Glomerular endothelial cell (primary cell): ENCODE data around the gene PTPMT1. TPM values are rescaled to one million over a fixed set of nuclear protein-coding genes. Genes with fewer than 3 reads are reported as not detected.
A peak's percentile ranks its signal among the peaks of the same experiment; 100 is the strongest.

Source experiments
- DNase-seq: peaks from one replicate; pipeline ENCODE4 v3.0.0-alpha.2; 2011; ENCODE audit warnings: low read depth, low spot score; ENCODE audit errors: extremely low read depth
- total RNA-seq: library from RNA; depleted of rRNA; stranded (reverse); fragments of >200 nt; gene quantifications from 2 replicates; pipeline ENCODE4 v1.2.3, GENCODE V29; 2015

PTPMT1 gene
- total RNA-seq, 1 donor from 2014 or later, result 126 TPM

DNA sequence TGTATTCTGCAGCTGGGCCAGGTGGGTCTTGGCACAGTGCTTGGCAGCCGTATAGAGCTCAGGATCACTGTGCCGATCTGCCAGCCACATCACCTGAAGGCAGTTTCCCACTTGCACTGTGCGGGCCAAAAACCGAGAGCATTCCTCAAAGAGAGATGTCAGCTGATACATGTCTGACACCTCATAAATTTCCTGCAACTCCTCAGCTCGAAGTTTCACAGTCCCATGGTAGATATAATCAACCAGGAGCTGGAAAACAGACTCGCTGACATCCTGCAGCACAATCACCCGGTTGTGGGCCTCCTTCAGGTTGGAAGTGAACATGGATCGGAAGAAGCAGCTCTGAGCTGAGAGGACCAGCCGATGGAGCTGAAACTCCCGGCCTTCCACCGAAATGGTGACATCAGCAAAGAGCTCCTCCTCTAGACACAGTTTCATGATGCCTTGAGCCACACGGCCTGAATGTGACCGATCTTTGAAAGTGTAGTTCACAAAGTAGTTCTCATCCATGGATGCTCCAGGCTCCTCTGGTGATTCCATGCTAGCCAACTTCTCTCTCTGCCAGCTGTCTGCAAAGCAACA lies 12.2 kb downstream of the PTPMT1 start:
- DNase-seq, result no peak

DNA sequence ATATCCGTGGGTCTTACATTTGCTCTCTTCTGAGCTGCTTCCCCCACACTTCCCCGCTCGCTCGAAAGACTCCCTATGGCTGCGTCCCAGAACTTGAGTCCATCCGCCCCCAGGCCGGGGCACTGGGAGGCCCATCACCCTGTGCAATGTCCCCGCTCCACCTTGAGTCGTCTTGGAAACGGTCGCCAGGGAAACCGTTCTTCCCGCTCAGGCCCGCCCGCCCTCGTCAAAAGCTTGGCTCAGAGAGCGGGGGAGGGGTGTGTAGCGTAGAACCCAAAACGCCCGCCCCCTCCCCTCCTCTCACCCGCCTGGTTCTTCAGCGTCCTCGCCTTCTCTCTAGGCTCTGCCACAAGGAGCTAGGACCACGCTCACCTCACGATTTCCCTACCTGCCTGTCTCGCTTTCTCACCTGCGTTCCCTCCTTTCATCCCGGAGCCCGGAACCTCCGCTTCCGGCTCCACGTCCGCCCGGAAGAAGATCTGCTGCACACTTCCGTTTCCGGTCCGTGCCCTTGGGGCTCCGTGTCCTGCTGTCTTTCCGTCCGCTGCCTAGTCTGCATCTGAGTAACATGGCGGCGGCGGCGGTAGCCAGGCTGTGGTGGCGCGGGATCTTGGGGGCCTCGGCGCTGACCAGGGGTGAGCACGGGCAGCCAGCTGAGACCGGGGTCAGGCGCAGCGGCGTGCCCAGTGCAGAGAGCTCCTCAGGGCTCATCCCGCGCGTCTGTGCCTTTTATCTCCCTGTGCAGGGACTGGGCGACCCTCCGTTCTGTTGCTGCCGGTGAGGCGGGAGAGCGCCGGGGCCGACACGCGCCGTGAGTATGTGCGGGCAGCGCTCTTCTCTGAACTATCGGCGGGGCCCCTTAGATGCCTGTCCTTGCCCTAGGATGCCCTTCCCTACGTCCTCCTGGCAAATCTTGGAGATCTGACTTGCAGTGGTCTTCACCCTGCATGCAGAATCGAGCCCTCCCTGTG lies 13.4 kb downstream of the PTPMT1 start, which contains the start of the genes KBTBD4 and NDUFS3:
TSS of gene KBTBD4 (minus strand) at position 447 of the 971 bp plus-strand sequence. CDS start at position 428, 19 bp downstream.
TSS of gene NDUFS3 (plus strand) at position 551 of the 971 bp plus-strand sequence. CDS start at position 569, 18 bp downstream.
- peak; percentile 41 for DNase-seq

DNA sequence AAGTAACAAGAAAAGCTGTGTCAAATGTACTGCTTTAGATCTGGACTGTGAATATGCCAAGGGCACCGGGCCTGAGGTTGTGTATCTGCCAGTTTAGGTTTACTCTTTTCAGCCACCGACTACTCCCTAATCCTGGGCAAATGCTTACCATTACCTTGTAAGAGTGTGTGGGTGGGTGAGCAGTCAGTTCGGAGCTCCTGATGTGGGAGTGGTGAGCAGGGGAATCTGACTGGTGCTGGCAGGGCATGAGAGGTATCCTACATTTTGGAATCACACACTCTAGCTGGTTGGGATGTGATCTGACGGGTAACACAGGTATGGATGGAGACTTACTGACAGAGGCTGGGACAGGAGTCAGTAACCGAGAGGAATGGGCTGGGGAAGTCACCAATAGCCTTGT lies 18.4 kb downstream of the PTPMT1 start:
- no peak for DNase-seq

- DNase-seq, result no peak
These were observed 20.9 kb downstream of the PTPMT1 start, which contains the start of gene FAM180B for GRCh38 chr11:47586098-47586855. Gene FAM180B, plus strand, starts transcription at chr11:47586678. Its CDS starts 91 bp downstream, at chr11:47586769.

GRCh38 chr11:47587039-47587716 lies 21.8 kb downstream of the PTPMT1 start:
- no peak for DNase-seq

DNA sequence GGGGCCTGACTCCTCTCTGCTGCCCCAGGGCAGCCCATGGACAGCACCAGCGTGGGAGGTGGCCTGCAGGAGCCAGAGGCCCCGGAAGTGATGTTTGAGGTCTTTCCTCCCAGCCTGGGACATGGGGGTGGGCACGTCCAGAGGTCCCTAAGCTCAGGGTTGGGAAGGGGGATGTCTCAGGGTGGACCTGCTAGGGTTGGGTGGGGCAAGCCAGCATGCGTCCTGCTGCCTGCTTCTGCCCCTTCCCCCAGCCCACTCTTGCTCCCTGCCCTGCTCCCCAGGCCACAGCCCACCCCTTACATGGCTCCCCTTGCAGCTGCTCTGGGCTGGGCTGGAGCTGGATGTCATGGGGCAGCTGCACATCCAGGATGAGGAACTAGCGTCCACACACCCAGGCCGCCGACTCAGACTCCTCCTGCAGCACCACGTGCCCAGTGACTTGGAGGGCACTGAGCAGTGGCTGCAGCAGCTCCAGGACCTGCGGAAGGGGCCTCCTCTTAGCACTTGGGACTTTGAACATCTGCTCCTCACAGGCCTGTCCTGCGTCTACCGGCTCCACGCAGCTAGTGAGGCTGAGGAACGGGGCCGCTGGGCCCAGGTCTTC lies 22.4 kb downstream of the PTPMT1 start:
- DNase-seq, result no peak

GRCh38 chr11:47589118-47589517 lies 23.7 kb downstream of the PTPMT1 start:
- no peak for DNase-seq

DNA sequence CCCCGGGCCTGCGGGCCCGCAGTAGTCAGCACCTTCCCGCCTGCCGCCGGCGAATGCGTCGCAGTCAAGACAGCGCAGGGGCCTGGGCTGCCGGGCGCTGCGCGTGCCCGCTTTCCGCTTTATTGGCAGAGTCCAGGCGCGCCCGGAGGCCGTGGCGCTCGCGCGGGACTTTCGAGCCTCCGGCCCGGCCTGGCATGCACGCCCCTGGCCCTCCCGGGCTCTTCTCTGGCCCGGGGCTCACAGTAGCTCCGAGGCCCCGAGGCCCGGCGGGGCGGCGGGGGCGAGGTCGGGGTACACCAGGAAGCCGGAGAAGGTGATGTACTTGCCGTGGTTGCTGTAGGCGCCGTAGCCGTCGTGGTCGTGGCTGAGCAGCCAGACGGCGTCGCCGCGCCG lies 24.2 kb downstream of the PTPMT1 start:
- DNase-seq, result no peak

- DNase-seq, result no peak
These were observed 24.8 kb downstream of the PTPMT1 start for GRCh38 chr11:47589977-47590861.

- peak; percentile 27 for DNase-seq
These were observed 26.4 kb downstream of the PTPMT1 start for GRCh38 chr11:47591764-47592163.

- DNase-seq, result no peak
These were observed 26.9 kb downstream of the PTPMT1 start for GRCh38 chr11:47592251-47592650.

DNA sequence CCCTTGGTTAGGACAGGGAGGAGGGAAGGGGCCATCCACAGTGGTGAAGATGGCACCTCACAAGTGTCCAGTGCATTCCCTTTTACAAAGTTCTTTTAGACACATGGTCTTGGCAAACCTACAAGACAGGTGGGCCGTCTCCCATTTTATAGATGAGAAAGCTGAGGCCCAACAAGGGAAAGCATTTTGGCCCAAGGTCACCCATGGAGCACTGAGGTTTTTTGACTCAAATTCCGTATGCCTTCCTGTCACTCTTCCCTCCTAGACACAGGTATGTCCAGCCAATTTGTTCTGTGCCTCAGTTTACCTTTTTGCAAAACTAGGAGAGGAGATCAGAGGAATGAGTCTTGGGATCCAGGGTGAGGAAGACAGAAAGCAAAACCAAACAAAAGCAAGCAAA lies 27.6 kb downstream of the PTPMT1 start:
- no peak for DNase-seq

GRCh38 chr11:47593492-47593933 lies 28.1 kb downstream of the PTPMT1 start:
- DNase-seq, result no peak

- no peak for DNase-seq
These were observed 28.8 kb downstream of the PTPMT1 start, which contains the start of gene C1QTNF4 for GRCh38 chr11:47593934-47594855. Gene C1QTNF4, minus strand, starts transcription at chr11:47594411. Its CDS starts 3,601 bp downstream, at chr11:47590810.

DNA sequence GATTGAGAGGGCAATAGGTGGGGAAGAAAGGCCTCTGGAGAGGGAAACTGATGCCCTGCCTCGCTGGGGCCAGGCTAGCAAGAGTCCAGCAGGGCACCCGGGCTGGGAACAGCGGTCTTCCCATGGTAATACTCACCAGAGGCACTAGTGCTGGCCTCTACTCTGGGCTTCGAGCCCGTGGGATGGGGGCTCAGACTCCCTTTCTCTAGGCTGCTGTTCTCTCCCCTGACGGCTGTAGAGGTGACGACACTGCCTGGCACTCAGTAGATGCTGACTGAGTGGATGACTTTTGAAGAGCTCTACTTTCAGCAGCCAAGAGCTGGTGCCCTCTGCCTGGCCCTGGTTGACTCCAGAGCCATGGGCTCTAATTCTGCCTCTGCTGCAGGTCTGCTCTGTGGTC lies 29.6 kb downstream of the PTPMT1 start:
- DNase-seq, result no peak

DNA sequence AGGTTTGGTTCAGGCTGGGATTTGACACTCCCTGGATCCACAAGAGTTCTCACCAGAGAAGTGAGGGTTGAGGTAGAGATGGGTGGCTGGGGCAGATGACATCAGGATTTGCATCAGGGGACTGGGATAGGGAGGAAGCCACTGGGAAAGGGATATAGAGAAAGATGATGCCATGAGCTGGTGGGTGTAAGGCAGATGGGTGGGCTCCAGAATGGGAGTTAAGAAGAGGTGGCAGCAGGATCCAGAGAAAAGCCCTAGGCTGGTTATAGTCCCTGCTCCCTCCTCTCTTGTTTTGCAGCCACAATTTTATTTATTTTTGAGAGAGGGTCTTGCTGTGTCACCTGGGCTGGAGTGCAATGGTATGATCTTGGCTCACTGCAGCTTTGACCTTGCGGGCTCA lies 30.6 kb downstream of the PTPMT1 start:
- no peak for DNase-seq

GRCh38 chr11:47599902-47600301 lies 34.5 kb downstream of the PTPMT1 start:
- no peak for DNase-seq

GRCh38 chr11:47603295-47603694 lies 37.9 kb downstream of the PTPMT1 start:
- no peak for DNase-seq
